ENCODE results near the gene MBD5. TPM values are rescaled to one million over a fixed set of nuclear protein-coding genes. Genes with fewer than 3 reads are reported as not detected.

The MBD5 gene
- total RNA-seq, 1 donor from 2014 or later: 95.4 TPM

DNA sequence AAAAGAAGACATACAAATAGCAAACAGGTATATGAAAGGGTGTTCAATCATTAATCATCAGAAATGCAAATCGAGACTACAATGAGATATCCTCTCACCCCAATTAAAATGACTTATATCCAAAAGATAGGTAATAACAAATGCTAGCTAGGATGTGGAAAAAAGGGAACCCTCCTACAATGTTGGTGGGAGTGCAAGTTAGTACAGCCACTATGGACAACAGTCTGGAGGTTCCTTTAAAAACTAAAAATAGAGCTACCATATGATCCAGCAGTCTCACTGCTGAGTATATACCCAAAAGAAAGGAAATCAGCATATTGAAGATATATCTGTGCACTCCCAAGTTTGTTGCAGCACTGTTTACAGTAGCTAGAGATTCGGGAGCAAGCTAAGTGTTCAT lies 271.5 kb downstream of the MBD5 start:
- H3K27ac Mint-ChIP-seq (ENCODE audit: unreplicated experiment): no peak overlapping the region
- H3K36me3 Mint-ChIP-seq (ENCODE audit: unreplicated experiment): peaks cover 6% of the 10 kb centered on the region
- H3K4me3 Mint-ChIP-seq (ENCODE audit: unreplicated experiment): no peak overlapping the region
- H3K27me3 Mint-ChIP-seq (ENCODE audit: unreplicated experiment): no peaks in the 10 kb centered on the region
- no peaks in the 10 kb centered on the region for H3K9me3 Mint-ChIP-seq (ENCODE audit: unreplicated experiment)
- TF ChIP-seq CTCF (IDR thresholded peaks at IDR 0.05; ENCODE audit: partially characterized antibody, unreplicated experiment): no peak
- H3K4me1 Mint-ChIP-seq (ENCODE audit: low read depth, unreplicated experiment): peaks cover 6% of the 10 kb centered on the region
- no peak for DNase-seq

DNA sequence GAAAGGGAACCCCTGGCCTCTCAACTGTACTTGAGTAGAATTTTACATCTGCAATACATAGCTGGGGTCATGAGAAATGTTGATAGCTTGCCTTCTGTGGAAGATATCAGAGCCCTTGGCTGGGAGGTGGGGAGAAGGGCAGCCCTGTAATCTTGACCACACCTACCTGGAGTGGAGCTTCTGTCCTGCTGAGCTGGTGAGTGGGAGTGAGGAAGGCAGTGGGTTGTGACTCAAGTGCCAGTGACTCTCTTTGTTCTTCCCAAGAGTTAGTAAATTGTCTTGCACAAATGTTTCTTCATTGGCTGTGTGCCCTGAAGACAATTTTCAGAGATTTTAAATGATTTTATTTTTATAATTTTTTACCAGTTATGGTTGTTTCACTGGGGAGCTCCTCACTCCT lies 277.3 kb downstream of the MBD5 start:
- H3K36me3 Mint-ChIP-seq (ENCODE audit: unreplicated experiment): peaks cover 6% of the 10 kb centered on the region
- DNase-seq: no peak
- H3K9me3 Mint-ChIP-seq (ENCODE audit: unreplicated experiment): peaks cover 1% of the 10 kb centered on the region
- no peak for TF ChIP-seq CTCF (IDR thresholded peaks at IDR 0.05; ENCODE audit: partially characterized antibody, unreplicated experiment)
- H3K4me3 Mint-ChIP-seq (ENCODE audit: unreplicated experiment): no peak overlapping the region
- no peaks in the 10 kb centered on the region for H3K27me3 Mint-ChIP-seq (ENCODE audit: unreplicated experiment)
- H3K27ac Mint-ChIP-seq (ENCODE audit: unreplicated experiment): no peak overlapping the region
- peaks cover 11% of the 10 kb centered on the region for H3K4me1 Mint-ChIP-seq (ENCODE audit: low read depth, unreplicated experiment)

DNA sequence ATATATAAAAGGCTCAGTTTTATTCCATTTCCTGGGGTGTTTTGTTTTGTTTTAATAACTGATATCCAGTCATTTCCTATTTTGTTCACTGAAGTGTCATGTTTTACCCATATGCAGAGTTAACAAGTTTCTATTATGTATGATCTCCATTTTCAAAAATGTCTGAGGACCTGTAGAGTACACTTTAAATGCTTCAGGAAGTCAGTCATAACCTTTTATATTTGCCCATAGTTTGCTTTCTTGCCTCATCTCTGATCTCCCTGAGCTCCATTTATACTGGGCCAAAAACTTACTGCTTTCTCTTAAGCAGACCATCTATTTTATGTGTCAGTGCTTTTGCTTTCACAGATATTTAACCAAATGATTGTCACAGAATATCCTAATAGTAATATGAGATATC lies 278.7 kb downstream of the MBD5 start:
- no peak overlapping the region for H3K4me3 Mint-ChIP-seq (ENCODE audit: unreplicated experiment)
- DNase-seq: no peak
- no peak for TF ChIP-seq CTCF (IDR thresholded peaks at IDR 0.05; ENCODE audit: partially characterized antibody, unreplicated experiment)
- no peak overlapping the region for H3K27ac Mint-ChIP-seq (ENCODE audit: unreplicated experiment)
- peaks cover 1% of the 10 kb centered on the region for H3K9me3 Mint-ChIP-seq (ENCODE audit: unreplicated experiment)
- H3K36me3 Mint-ChIP-seq (ENCODE audit: unreplicated experiment): peaks cover 6% of the 10 kb centered on the region
- peaks cover 16% of the 10 kb centered on the region for H3K4me1 Mint-ChIP-seq (ENCODE audit: low read depth, unreplicated experiment)
- no peaks in the 10 kb centered on the region for H3K27me3 Mint-ChIP-seq (ENCODE audit: unreplicated experiment)

GRCh38 chr2:148300544-148300943 lies 279.7 kb downstream of the MBD5 start:
- H3K36me3 Mint-ChIP-seq (ENCODE audit: unreplicated experiment): no peaks in the 10 kb centered on the region
- H3K4me3 Mint-ChIP-seq (ENCODE audit: unreplicated experiment): no peak overlapping the region
- H3K27ac Mint-ChIP-seq (ENCODE audit: unreplicated experiment): no peak overlapping the region
- DNase-seq: no peak
- peaks cover 22% of the 10 kb centered on the region for H3K4me1 Mint-ChIP-seq (ENCODE audit: low read depth, unreplicated experiment)
- peaks cover 1% of the 10 kb centered on the region for H3K9me3 Mint-ChIP-seq (ENCODE audit: unreplicated experiment)
- H3K27me3 Mint-ChIP-seq (ENCODE audit: unreplicated experiment): no peaks in the 10 kb centered on the region
- TF ChIP-seq CTCF (IDR thresholded peaks at IDR 0.05; ENCODE audit: partially characterized antibody, unreplicated experiment): no peak

GRCh38 chr2:148301362-148301761 lies 280.5 kb downstream of the MBD5 start:
- Mint-ChIP-seq H3K4me3 (ENCODE audit: unreplicated experiment) (no peak overlapping the region), H3K27me3 (ENCODE audit: unreplicated experiment) (no peaks in the 10 kb centered on the region), H3K27ac (ENCODE audit: unreplicated experiment) (no peak overlapping the region), H3K4me1 (ENCODE audit: low read depth, unreplicated experiment) (peaks cover 27% of the 10 kb centered on the region), H3K9me3 (ENCODE audit: unreplicated experiment) (peaks cover 1% of the 10 kb centered on the region), H3K36me3 (ENCODE audit: unreplicated experiment) (no peaks in the 10 kb centered on the region)
- no peak for TF ChIP-seq CTCF (IDR thresholded peaks at IDR 0.05; ENCODE audit: partially characterized antibody, unreplicated experiment)
- DNase-seq: no peak

Measured in glutamatergic neuron (in vitro differentiated cells).